DND-41 (cell line): ENCODE data around the gene CEP126.

Experiments used
- ATAC-seq: fragments of 200-7000 bp; cut with Tn5 transposase; 3 replicates; pipeline ENCODE4 v1.9.1; 2021; ENCODE audit warnings: low read depth; ENCODE audit not compliant: insufficient read depth
- DNase-seq: peaks from one replicate; pipeline ENCODE4 v3.0.0-alpha.2; 2020
- H2AFZ ChIP-seq: 2 replicates; pipeline ENCODE4 v1.6.0; 2012; ENCODE audit warnings: low read depth, low read length
- H3K27ac ChIP-seq: 2 replicates; pipeline ENCODE4 v1.5.1; 2012; ENCODE audit warnings: low read length, inconsistent platforms
- H3K27me3 ChIP-seq: fragments of 200-600 bp; sonication (generic); 2 replicates; pipeline ENCODE4 v1.6.0; 2012; ENCODE audit warnings: low read length, mild to moderate bottlenecking, inconsistent platforms; ENCODE audit not compliant: insufficient read depth, poor library complexity
- H3K36me3 ChIP-seq: 2 replicates; pipeline ENCODE4 v1.5.1; 2012; ENCODE audit warnings: low read length, inconsistent platforms; ENCODE audit not compliant: insufficient read depth
- H3K4me1 ChIP-seq: 2 replicates; pipeline ENCODE4 v1.5.1; 2012; ENCODE audit warnings: mild to moderate bottlenecking, low read length; ENCODE audit not compliant: insufficient read depth
- H3K4me2 ChIP-seq: 2 replicates; pipeline ENCODE4 v1.6.0; 2012; ENCODE audit warnings: mild to moderate bottlenecking, moderate library complexity, low read length, inconsistent platforms; ENCODE audit not compliant: insufficient read depth
- H3K4me3 ChIP-seq, 2 experiments: fragments of 200-600 bp in 1 of 2; shearing (Covaris generic) in 1 of 2; 2 replicates each; pipeline ENCODE4 v1.5.1; 2012 to 2016; ENCODE audit warnings: inconsistent platforms in 2 of 2, low read length in 2 of 2, mild to moderate bottlenecking in 2 of 2, low read depth in 1 of 2, moderate library complexity in 1 of 2
- H3K79me2 ChIP-seq: 2 replicates; pipeline ENCODE4 v1.6.0; 2012; ENCODE audit warnings: low read length, inconsistent platforms; ENCODE audit not compliant: insufficient read depth
- H3K9ac ChIP-seq: 2 replicates; pipeline ENCODE4 v1.6.0; 2012; ENCODE audit warnings: low read depth, mild to moderate bottlenecking, inconsistent platforms, low read length, moderate library complexity
- H3K9me3 ChIP-seq: 2 replicates; pipeline ENCODE4 v1.5.1; 2012; ENCODE audit warnings: low read length, moderate library complexity, mild to moderate bottlenecking, inconsistent platforms; ENCODE audit not compliant: insufficient read depth, severe bottlenecking
- H4K20me1 ChIP-seq: 2 replicates; pipeline ENCODE4 v1.6.0; 2012; ENCODE audit warnings: low read length; ENCODE audit not compliant: insufficient read depth
- CTCF ChIP-seq: IDR thresholded peaks from 2 replicates; pipeline ENCODE4 v1.5.1; 2012; ENCODE audit warnings: borderline replicate concordance, low read length, moderate library complexity, mild to moderate bottlenecking; ENCODE audit not compliant: poor library complexity, severe bottlenecking; ENCODE audit errors: extremely low read depth
- EZH2 ChIP-seq: IDR thresholded peaks from 3 replicates; pipeline ENCODE4 v1.6.1; 2012; ENCODE audit warnings: borderline replicate concordance, low read depth, mild to moderate bottlenecking, moderate library complexity, low read length, inconsistent platforms; ENCODE audit not compliant: severe bottlenecking

The CEP126 gene

DNA sequence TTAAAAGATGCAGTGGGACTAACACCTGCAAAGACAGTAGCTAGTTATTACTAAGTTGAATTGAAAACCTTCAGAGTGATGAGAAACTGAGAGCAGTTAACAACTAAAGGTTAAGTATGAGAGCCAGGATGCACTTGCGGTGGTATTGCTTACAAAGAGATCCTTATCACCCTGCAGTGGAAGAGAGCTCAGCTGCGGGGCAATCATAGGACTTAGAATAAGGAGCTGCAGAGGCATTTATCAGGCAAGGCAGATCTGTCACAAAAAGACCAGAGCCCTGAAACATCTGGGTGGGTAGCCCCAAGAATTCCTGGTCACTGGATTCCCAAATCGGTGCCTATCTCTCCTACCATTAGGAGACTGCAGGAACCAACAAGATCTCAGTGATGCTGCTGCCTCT is 98.1 kb downstream of the CEP126 start:
- Histone ChIP-seq H3K27ac (no peak overlapping the region), H3K27me3 (no peaks in the 10 kb centered on the region), H3K79me2 (no peaks in the 10 kb centered on the region), H3K9me3 (no peaks in the 10 kb centered on the region), H3K4me1 (peaks cover 9% of the 10 kb centered on the region), H3K9ac (no peak overlapping the region), H3K4me2 (no peak overlapping the region), H4K20me1 (no peaks in the 10 kb centered on the region; the same call in 1 of the 2 replicates), H2AFZ (no peak overlapping the region), H3K36me3 (no peaks in the 10 kb centered on the region), H3K4me3 (no peak overlapping the region)
- no peak for TF ChIP-seq EZH2
- no peak for TF ChIP-seq CTCF
- ATAC-seq (peak; percentile 94), DNase-seq (peak; percentile 31)

- DNase-seq, result no peak
- Histone ChIP-seq H3K36me3 (no peaks in the 10 kb centered on the region), H3K79me2 (no peaks in the 10 kb centered on the region), H3K4me1 (peaks cover 9% of the 10 kb centered on the region), H3K9me3 (no peaks in the 10 kb centered on the region), H3K4me2 (no peak overlapping the region), H2AFZ (no peak overlapping the region), H3K4me3 (no peak overlapping the region), H4K20me1 (no peaks in the 10 kb centered on the region; the same call in 1 of the 2 replicates), H3K27ac (no peak overlapping the region), H3K9ac (no peak overlapping the region), H3K27me3 (no peaks in the 10 kb centered on the region)
- no peak for ATAC-seq
- no peak for TF ChIP-seq EZH2
Measured at GRCh38 chr11:102014756-102015155, 99.9 kb downstream of the CEP126 start.

- Histone ChIP-seq H3K4me3 (no peak overlapping the region), H3K27ac (no peak overlapping the region)
- TF ChIP-seq CTCF, result no peak
- no peak for TF ChIP-seq EZH2
Measured at GRCh38 chr11:102017026-102017425, 102.2 kb downstream of the CEP126 start.

GRCh38 chr11:102026217-102026616 is 111.4 kb downstream of the CEP126 start:
- no peaks in the 10 kb centered on the region for H3K4me1 ChIP-seq
- no peaks in the 10 kb centered on the region for H3K36me3 ChIP-seq
- H3K9ac ChIP-seq, result no peak overlapping the region
- DNase-seq, result no peak
- no peaks in the 10 kb centered on the region for H3K79me2 ChIP-seq
- H3K9me3 ChIP-seq, result no peaks in the 10 kb centered on the region
- H3K4me2 ChIP-seq, result no peak overlapping the region
- H2AFZ ChIP-seq, result no peak overlapping the region
- no peaks in the 10 kb centered on the region for H4K20me1 ChIP-seq
- no peak overlapping the region for H3K4me3 ChIP-seq
- ATAC-seq, result no peak
- no peak overlapping the region for H3K27ac ChIP-seq
- TF ChIP-seq CTCF (no peak), EZH2 (no peak)
- no peaks in the 10 kb centered on the region for H3K27me3 ChIP-seq

More at GRCh38 chr11:102017026-102017425, 102.2 kb downstream of the CEP126 start:
- no peak for ATAC-seq
- Histone ChIP-seq H3K27me3 (no peaks in the 10 kb centered on the region), H3K4me1 (peaks cover 9% of the 10 kb centered on the region), H3K79me2 (no peaks in the 10 kb centered on the region), H3K9ac (no peak overlapping the region), H3K36me3 (no peaks in the 10 kb centered on the region), H3K9me3 (no peaks in the 10 kb centered on the region), H3K4me2 (no peak overlapping the region), H4K20me1 (no peaks in the 10 kb centered on the region; the same call in 1 of the 2 replicates), H2AFZ (no peak overlapping the region)
- DNase-seq, result no peak
